Retinal pigment epithelial cell (primary cell): ENCODE results near the gene RAC2.

Experiments used
- DNase-seq: peaks from one replicate; pipeline ENCODE4 v3.0.0-alpha.2; 2010; ENCODE audit warnings: low read depth
- H3K4me3 ChIP-seq: 2 replicates; pipeline ENCODE4 v1.5.1; 2011; ENCODE audit warnings: mild to moderate bottlenecking, low read length, control low read depth, moderate library complexity
- CTCF ChIP-seq: conservative IDR thresholded peaks from 2 replicates; pipeline ENCODE4 v1.5.1; 2011; ENCODE audit warnings: low read depth, low read length, control low read depth, inconsistent platforms

The RAC2 gene

GRCh38 chr22:37206841-37207821 lies 36.9 kb downstream of the RAC2 start:
- H3K4me3 ChIP-seq, result no peak overlapping the region
- DNase-seq, result no peak
- TF ChIP-seq CTCF, result no peak

GRCh38 chr22:37206118-37206840 lies 37.8 kb downstream of the RAC2 start:
- no peak for DNase-seq
- TF ChIP-seq CTCF, result no peak
- H3K4me3 ChIP-seq, result no peak overlapping the region

- no peak for DNase-seq
- H3K4me3 ChIP-seq, result no peak overlapping the region
- no peak for TF ChIP-seq CTCF
Measured at GRCh38 chr22:37205046-37205445, 39.0 kb downstream of the RAC2 start.

GRCh38 chr22:37204045-37204655 lies 39.9 kb downstream of the RAC2 start:
- no peak for TF ChIP-seq CTCF
- no peak overlapping the region for H3K4me3 ChIP-seq
- no peak for DNase-seq

GRCh38 chr22:37203354-37204044 lies 40.6 kb downstream of the RAC2 start:
- no peak for TF ChIP-seq CTCF
- no peak for DNase-seq

GRCh38 chr22:37202716-37203115 lies 41.4 kb downstream of the RAC2 start:
- DNase-seq, result no peak
- no peak overlapping the region for H3K4me3 ChIP-seq
- TF ChIP-seq CTCF, result no peak

More at GRCh38 chr22:37203354-37204044, 40.6 kb downstream of the RAC2 start:
- no peak overlapping the region for H3K4me3 ChIP-seq
